ENCODE data around the gene FAM98B. TPM values are rescaled to one million over a fixed set of nuclear protein-coding genes. Genes with fewer than 3 reads are reported as not detected.

Gene FAM98B
- polyA plus RNA-seq, 2 of the 4 experiments (the other 2 are of a cell fraction) = 16.5 to 18.8 TPM

- no peak overlapping the region for H3K4me2 ChIP-seq
- WGBS (ENCODE audit: missing lambda C conversion rate) = 80% methylated on average over 1 of the region's 1 CpG
- ATAC-seq (no peak), FAIRE-seq (no peak), DNase-seq (ENCODE audit: low read depth in 1 of 2, low spot score in 1 of 2) (no peak)
- no peaks in the 10 kb centered on the region for H3K9me3 ChIP-seq
- H3K27ac ChIP-seq = no peak overlapping the region
- TF ChIP-seq ZFP36 (IDR thresholded peaks at IDR 0.05; ENCODE audit: borderline replicate concordance, partially characterized antibody) (no peak), HEYL (CRISPR knock-in tag; IDR thresholded peaks at IDR 0.05) (no peak), RARB (CRISPR knock-in tag; IDR thresholded peaks at IDR 0.05) (no peak), MAX (IDR thresholded peaks at IDR 0.05) (no peak), HDAC2 (IDR thresholded peaks at IDR 0.05) (no peak), CEBPB (IDR thresholded peaks at IDR 0.05) (no peak), HOXB13 (CRISPR knock-in tag; IDR thresholded peaks at IDR 0.05; ENCODE audit: low read depth) (no peak), ZSCAN20 (CRISPR knock-in tag; IDR thresholded peaks at IDR 0.05) (no peak), CTCF (IDR thresholded peaks at IDR 0.05) (no peak), RCOR1 (IDR thresholded peaks at IDR 0.05; ENCODE audit: low read depth, low read length) (no peak), ZC3H11A (IDR thresholded peaks at IDR 0.05) (no peak)
- POLR2A ChIA-PET = no interaction called here
- peaks cover 4% of the 10 kb centered on the region; the same call in 1 of the 3 replicates for H3K4me1 ChIP-seq
- H3K4me3 ChIP-seq = no peak overlapping the region
- CTCF ChIA-PET = interaction anchor here (1.2 kb wide), 1 partner anchor 162 kb away, joined by 3 read pairs; no protein-coding TSS in a partner anchor
These were observed 74.4 kb downstream of the FAM98B start for GRCh38 chr15:38528294-38528693.

GRCh38 chr15:38530113-38530512, 76.2 kb downstream of the FAM98B start:
- Histone ChIP-seq H3K27ac (no peak overlapping the region), H3K4me3 (no peak overlapping the region), H3K4me2 (no peak overlapping the region), H3K9me3 (no peaks in the 10 kb centered on the region), H3K4me1 (peaks cover 4% of the 10 kb centered on the region; the same call in 1 of the 3 replicates)
- no peak for DNase-seq (ENCODE audit: low read depth in 1 of 2, low spot score in 1 of 2)
- no peak for TF ChIP-seq CBX2 (IDR thresholded peaks at IDR 0.05; ENCODE audit: borderline replicate concordance, low read depth)
- no peak for TF ChIP-seq RNF2 (IDR thresholded peaks at IDR 0.05; ENCODE audit: borderline replicate concordance, low read depth)
- TF ChIP-seq CHD4 (IDR thresholded peaks at IDR 0.05; ENCODE audit: borderline replicate concordance) = no peak
- TF ChIP-seq HMGXB4 (CRISPR knock-in tag; IDR thresholded peaks at IDR 0.05; ENCODE audit: borderline replicate concordance) = no peak
- no peak for TF ChIP-seq MAZ (IDR thresholded peaks at IDR 0.05; ENCODE audit: borderline replicate concordance, low read depth, low read length)
- FAIRE-seq = no peak
- ChIA-PET CTCF (interaction anchor here (1.3 to 2.2 kb wide), 2 partner anchors 34 to 161 kb away, joined by 5 read pairs; no protein-coding TSS in a partner anchor), POLR2A (no interaction called here)
- ATAC-seq = no peak
- WGBS (ENCODE audit: missing lambda C conversion rate) = 75% methylated on average over 1 of the region's 1 CpG

GRCh38 chr15:38531509-38531908, 77.6 kb downstream of the FAM98B start:
- peak; percentile 78 to 79 for ATAC-seq
- Histone ChIP-seq H3K27ac (peak overlapping the region; percentile 21 to 30; a peak in 1 of 6 replicates), H3K9me3 (no peaks in the 10 kb centered on the region), H3K4me1 (peaks cover 4% of the 10 kb centered on the region; the same call in 1 of the 3 replicates), H3K4me2 (peak overlapping the region; percentile 49), H3K4me3 (no peak overlapping the region)
- no peak for FAIRE-seq
- DNase-seq (ENCODE audit: low read depth in 1 of 2, low spot score in 1 of 2) = no peak
- ChIA-PET POLR2A (no interaction called here), CTCF (interaction anchor here (1.0 to 2.2 kb wide), 3 partner anchors 26 to 159 kb away, joined by 3 to 5 read pairs (median 5); no protein-coding TSS in a partner anchor)
- WGBS (ENCODE audit: missing lambda C conversion rate) = 19% methylated on average over 4 of the region's 4 CpGs
- TF ChIP-seq POLR2AphosphoS2 (conservative IDR thresholded peaks at IDR 0.05; ENCODE audit: low read length) = no peak
- TF ChIP-seq E2F6 (IDR thresholded peaks at IDR 0.05; ENCODE audit: borderline replicate concordance, low read depth) = no peak
- TF ChIP-seq MYC (IDR thresholded peaks at IDR 0.05; ENCODE audit: borderline replicate concordance, low read length) = no peak
